Upper lobe of left lung (tissue), 6 donors: ENCODE data around the gene NUP153. TPM values are rescaled to one million over a fixed set of nuclear protein-coding genes. Genes with fewer than 3 reads are reported as not detected.

Experiments used
- ATAC-seq, 2 donors: fragments of 200-7000 bp; cut with Tn5 transposase; one replicate each; pipeline ENCODE4 v1.9.1; 2022; ENCODE audit warnings: mild to moderate bottlenecking in 2 of 2, moderate library complexity in 2 of 2; ENCODE audit not compliant: low FRiP score in 2 of 2
- DNase-seq, 2 donors: peaks; one replicate each; pipeline ENCODE4 v3.0.0-alpha.2; 2019 to 2020
- H3K27ac ChIP-seq, 4 donors: fragments of 200-600 bp; sonication (generic); one replicate each; pipeline ENCODE4 v1.5.1; 2016 to 2019
- H3K27me3 ChIP-seq, 4 donors: fragments of 200-600 bp; sonication (generic); one replicate each; pipeline ENCODE4 v1.5.1; 2017 to 2019
- H3K36me3 ChIP-seq, 4 donors: fragments of 200-600 bp; sonication (generic); one replicate each; pipeline ENCODE4 v1.5.1; 2016 to 2019
- H3K4me1 ChIP-seq, 4 donors: fragments of 200-600 bp; sonication (generic); one replicate each; pipeline ENCODE4 v1.5.1; 2018 to 2019
- H3K4me3 ChIP-seq, 4 donors: fragments of 200-600 bp; sonication (generic); one replicate each; pipeline ENCODE4 v1.5.1; 2017 to 2019; ENCODE audit warnings: mild to moderate bottlenecking in 2 of 4, moderate library complexity in 1 of 4
- H3K9me3 ChIP-seq, 4 donors: fragments of 200-600 bp; sonication (generic); one replicate each; pipeline ENCODE4 v1.5.1; 2018 to 2019
- EP300 ChIP-seq, 4 donors: sonication (generic); formaldehyde crosslinking; IDR thresholded peaks; one replicate each; pipeline ENCODE4 v1.5.1; 2017; ENCODE audit warnings: antibody characterized with exemption in 4 of 4, control low read depth in 2 of 4
- POLR2A ChIP-seq, 4 donors: fragments of 450-650 bp; IDR thresholded peaks; one replicate each; pipeline ENCODE4 v1.5.1; 2016 to 2017; ENCODE audit warnings: antibody characterized with exemption in 4 of 4, mild to moderate bottlenecking in 2 of 4
- POLR2AphosphoS5 ChIP-seq, 2 donors: sonication (generic); formaldehyde crosslinking; IDR thresholded peaks; one replicate each; pipeline ENCODE4 v1.5.1; 2017; ENCODE audit warnings: antibody characterized with exemption in 2 of 2
- whole genome bisulfite sequencing, 2 donors: methylation state at CpG; one replicate each; pipeline ENCODE4 v1.1.5; 2017 to 2018; 5-methylcytosine and 5-hydroxymethylcytosine counted together
- total RNA-seq, 6 donors: library from RNA; depleted of rRNA in 4 of 6; stranded (reverse); fragments of >200 nt in 4 of 6; gene quantifications; one replicate each; pipeline versions ENCODE4 v1.1.0 to v1.2.1, GENCODE V29; 2016 to 2021
- TF ChIP-seq, protein P1 (sequence below), 6 experiments: fragments of 450-650 bp in 4 of 6; fragments of 200-600 bp in 2 of 6; sonication (generic) in 2 of 6; IDR thresholded peaks; one replicate each; pipeline ENCODE4 v1.5.1; 2016 to 2019; ENCODE audit warnings: antibody characterized with exemption in 6 of 6
- donor health status: DM: no; HTN: no; CAD: no; lungs with moderate emphysema.
- donor health status: DM: no; HTN: yes; CAD: no; lungs with severe emphysema.

Gene NUP153
- total RNA-seq, 6 donors from 2014 or later: 16.9 to 43.8 (median 29.0) TPM

DNA sequence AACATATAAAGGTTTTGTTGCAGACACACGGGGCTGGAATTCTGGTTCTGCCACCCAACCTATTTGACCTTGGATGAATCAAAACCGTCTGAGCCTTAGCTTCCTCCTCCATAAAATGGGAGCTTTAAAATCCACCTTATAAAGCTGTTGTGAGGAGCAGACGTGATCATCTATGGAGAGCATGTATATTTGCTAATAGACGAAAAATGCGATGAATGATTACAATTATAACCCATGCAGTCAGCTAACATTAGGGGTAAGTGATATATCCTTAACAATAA lies 586 bp upstream of the NUP153 start:
- Histone ChIP-seq H3K27me3 (no peaks in the 10 kb centered on the region), H3K4me3 (peak overlapping the region in 3 of 4 donors; percentile 73 to 98 (median 90)), H3K27ac (peak overlapping the region; percentile 98 to 100 (median 98)), H3K9me3 (no peaks in the 10 kb centered on the region), H3K36me3 (no peaks in the 10 kb centered on the region), H3K4me1 (peaks cover 26 to 35% (median 30%) of the 10 kb centered on the region in 4 donors)
- TF ChIP-seq EP300 (IDR thresholded peaks at IDR 0.05) (no peak), POLR2A (IDR thresholded peaks at IDR 0.05) (no peak), POLR2AphosphoS5 (IDR thresholded peaks at IDR 0.05) (no peak)
- TF ChIP-seq, protein P1, sequence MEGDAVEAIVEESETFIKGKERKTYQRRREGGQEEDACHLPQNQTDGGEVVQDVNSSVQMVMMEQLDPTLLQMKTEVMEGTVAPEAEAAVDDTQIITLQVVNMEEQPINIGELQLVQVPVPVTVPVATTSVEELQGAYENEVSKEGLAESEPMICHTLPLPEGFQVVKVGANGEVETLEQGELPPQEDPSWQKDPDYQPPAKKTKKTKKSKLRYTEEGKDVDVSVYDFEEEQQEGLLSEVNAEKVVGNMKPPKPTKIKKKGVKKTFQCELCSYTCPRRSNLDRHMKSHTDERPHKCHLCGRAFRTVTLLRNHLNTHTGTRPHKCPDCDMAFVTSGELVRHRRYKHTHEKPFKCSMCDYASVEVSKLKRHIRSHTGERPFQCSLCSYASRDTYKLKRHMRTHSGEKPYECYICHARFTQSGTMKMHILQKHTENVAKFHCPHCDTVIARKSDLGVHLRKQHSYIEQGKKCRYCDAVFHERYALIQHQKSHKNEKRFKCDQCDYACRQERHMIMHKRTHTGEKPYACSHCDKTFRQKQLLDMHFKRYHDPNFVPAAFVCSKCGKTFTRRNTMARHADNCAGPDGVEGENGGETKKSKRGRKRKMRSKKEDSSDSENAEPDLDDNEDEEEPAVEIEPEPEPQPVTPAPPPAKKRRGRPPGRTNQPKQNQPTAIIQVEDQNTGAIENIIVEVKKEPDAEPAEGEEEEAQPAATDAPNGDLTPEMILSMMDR (IDR thresholded peaks at IDR 0.05): no peak
- no peak for ATAC-seq
- no peak for DNase-seq
- 33 to 44% methylated on average over 5 of the region's 5 CpGs for WGBS, 2 donors

DNA sequence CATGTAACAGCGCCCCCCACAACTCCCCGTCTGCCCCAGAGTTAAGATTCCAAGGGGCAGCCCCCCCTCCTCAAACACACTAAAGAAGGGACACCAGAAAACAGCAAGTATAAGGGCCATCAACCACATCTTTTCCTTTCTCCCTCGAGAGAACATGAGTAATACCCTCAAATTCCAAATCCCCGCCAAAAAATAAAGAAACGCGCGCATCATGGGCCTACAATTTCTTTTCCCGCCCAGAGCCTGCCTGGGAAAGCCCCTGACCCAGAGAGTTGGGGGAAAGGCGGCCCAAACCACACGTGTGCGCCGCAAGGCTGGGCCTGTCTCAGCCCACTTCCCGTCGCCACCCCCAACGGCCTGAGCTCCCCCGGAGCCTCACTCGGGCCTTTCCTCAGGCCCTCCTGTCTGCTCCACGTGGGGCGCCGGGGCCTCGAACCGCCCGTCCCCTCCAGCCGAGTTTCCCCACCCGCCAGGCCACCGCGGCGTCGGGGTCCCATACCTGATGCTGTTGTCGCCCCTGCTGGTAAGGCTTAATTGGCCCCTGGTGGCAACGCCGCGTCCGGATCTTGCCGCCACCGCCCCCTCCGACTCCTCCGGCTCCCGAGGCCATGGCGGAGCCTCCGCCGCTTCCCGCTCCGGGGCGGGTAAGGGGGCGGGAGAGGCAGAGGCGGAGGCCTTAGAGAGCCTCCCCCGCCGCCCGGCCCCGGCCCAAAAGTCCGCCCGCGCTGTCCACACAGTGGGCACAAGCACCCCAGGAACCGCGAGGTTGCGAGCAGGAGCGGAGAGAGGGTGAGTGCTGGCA lies 746 bp downstream of the NUP153 start:
- WGBS, 2 donors: 0% methylated on average over 8 to 33 of the region's 58 CpGs
- Histone ChIP-seq H3K4me3 (peak overlapping the region; percentile 48 to 98 (median 82)), H3K27me3 (no peaks in the 10 kb centered on the region), H3K36me3 (no peaks in the 10 kb centered on the region), H3K27ac (peak overlapping the region; percentile 98 to 100 (median 98)), H3K9me3 (no peaks in the 10 kb centered on the region), H3K4me1 (peaks cover 39 to 48% (median 42%) of the 10 kb centered on the region in 4 donors)
- TF ChIP-seq, protein P1 (IDR thresholded peaks at IDR 0.05): peak in 3 of 6 experiments; percentile 17 to 28 (median 21)
- no peak for TF ChIP-seq EP300 (IDR thresholded peaks at IDR 0.05)
- TF ChIP-seq POLR2A (IDR thresholded peaks at IDR 0.05): no peak
- peak; percentile 30 to 47 for TF ChIP-seq POLR2AphosphoS5 (IDR thresholded peaks at IDR 0.05)
- DNase-seq (peak; percentile 74 to 93), ATAC-seq (peak; percentile 83 to 84)

DNA sequence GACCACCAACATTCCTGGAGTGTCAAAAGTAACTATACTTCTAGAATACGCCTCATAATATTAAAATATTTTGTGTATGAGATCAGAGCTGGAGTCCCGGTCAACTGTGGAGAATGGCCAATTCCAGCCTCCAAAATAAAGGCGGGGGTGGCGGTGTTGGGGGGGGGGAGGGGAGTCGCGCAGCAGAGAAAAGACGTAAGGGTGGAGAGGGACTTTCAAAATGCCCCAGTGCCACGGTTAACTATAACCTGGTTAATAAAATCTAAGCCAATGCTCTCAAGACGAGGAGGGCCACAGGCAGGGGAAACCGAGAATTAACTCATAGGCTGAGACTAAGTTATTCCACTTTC lies 1.3 kb downstream of the NUP153 start:
- Histone ChIP-seq H3K27me3 (no peaks in the 10 kb centered on the region), H3K27ac (peak overlapping the region; percentile 98 to 100 (median 98)), H3K9me3 (no peaks in the 10 kb centered on the region), H3K4me3 (peak overlapping the region; percentile 48 to 98 (median 82)), H3K4me1 (peaks cover 44 to 54% (median 47%) of the 10 kb centered on the region in 4 donors), H3K36me3 (no peaks in the 10 kb centered on the region)
- DNase-seq: peak in 1 of 2 donors; percentile 37
- TF ChIP-seq, protein P1 (IDR thresholded peaks at IDR 0.05): no peak
- TF ChIP-seq POLR2AphosphoS5 (IDR thresholded peaks at IDR 0.05): no peak
- 0 to 1% methylated on average over 10 of the region's 10 CpGs for WGBS, 2 donors
- peak; percentile 47 to 49 for ATAC-seq

DNA sequence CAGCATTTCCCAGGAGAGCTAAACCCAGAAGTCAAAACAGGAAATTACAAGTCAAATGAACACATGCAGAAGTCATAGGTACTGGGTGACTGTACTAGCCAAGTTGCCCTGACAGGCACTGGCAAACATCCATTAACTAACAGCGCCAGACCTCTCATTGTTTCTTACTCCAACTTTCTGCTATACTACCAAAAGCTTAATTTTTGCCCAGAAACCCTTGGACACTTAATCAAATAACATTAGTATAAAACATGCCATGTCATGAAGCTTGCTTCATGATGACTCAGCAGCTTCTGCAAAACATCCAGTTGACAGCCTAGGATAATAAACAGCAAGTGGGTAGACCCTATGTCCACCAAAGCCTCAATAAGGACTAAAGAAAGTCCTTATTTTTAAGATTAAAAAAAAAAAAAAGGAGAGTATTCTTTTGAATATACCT lies 3.5 kb downstream of the NUP153 start:
- H3K36me3 ChIP-seq: no peaks in the 10 kb centered on the region
- H3K4me3 ChIP-seq: no peak overlapping the region
- DNase-seq (no peak), ATAC-seq (no peak)
- H3K9me3 ChIP-seq: no peaks in the 10 kb centered on the region
- WGBS, 2 donors: 30 to 45% methylated on average over 1 of the region's 1 CpG
- TF ChIP-seq, protein P1 (IDR thresholded peaks at IDR 0.05): no peak
- TF ChIP-seq EP300 (IDR thresholded peaks at IDR 0.05) (no peak), POLR2A (IDR thresholded peaks at IDR 0.05) (no peak), POLR2AphosphoS5 (IDR thresholded peaks at IDR 0.05) (no peak)
- peaks cover 48 to 57% (median 50%) of the 10 kb centered on the region in 4 donors for H3K4me1 ChIP-seq
- no peaks in the 10 kb centered on the region for H3K27me3 ChIP-seq
- H3K27ac ChIP-seq: peak overlapping the region in 3 of 4 donors; percentile 27 to 73 (median 67)
